OCI-LY3 (cell line): ENCODE data around the gene OPCML.

Experiments
- H2AFZ ChIP-seq: fragments of 200-600, 300-600 bp; shearing (Covaris generic); 2 replicates; pipeline ENCODE4 v1.6.0; 2014; ENCODE audit warnings: antibody characterized with exemption, low read depth, low read length
- H3K27ac ChIP-seq: fragments of 200-600, 300-600 bp; sonication (generic); 2 replicates; pipeline ENCODE4 v1.5.1; 2014; ENCODE audit warnings: mild to moderate bottlenecking, low read length, moderate library complexity, mixed read lengths
- H3K27me3 ChIP-seq: fragments of 200-600, 300-600 bp; sonication (generic); 2 replicates; pipeline ENCODE4 v1.6.1; 2014; ENCODE audit warnings: low read depth, low read length, mixed read lengths
- H3K36me3 ChIP-seq: fragments of 200-600, 300-600 bp; sonication (generic); replicated peaks from 2 replicates; pipeline ENCODE3; 2014; ENCODE audit warnings: low read depth, low read length, mixed read lengths
- H3K4me1 ChIP-seq: fragments of 300-600, 200-600 bp; sonication (generic); 2 replicates; pipeline ENCODE4 v1.6.1; 2014; ENCODE audit warnings: low read length, mixed read lengths
- H3K4me2 ChIP-seq: fragments of 200-600, 300-600 bp; sonication (generic); 2 replicates; pipeline ENCODE4 v1.6.1; 2014; ENCODE audit warnings: low read length, mixed read lengths
- H3K4me3 ChIP-seq: fragments of 300-600, 200-600 bp; sonication (generic); 2 replicates; pipeline ENCODE4 v1.5.1; 2014; ENCODE audit warnings: antibody characterized with exemption, mild to moderate bottlenecking, low read length, moderate library complexity
- H3K79me2 ChIP-seq: fragments of 300-600, 200-600 bp; shearing (Covaris generic); 2 replicates; pipeline ENCODE4 v1.6.1; 2014; ENCODE audit warnings: mild to moderate bottlenecking, low read length, mixed read lengths
- H3K9ac ChIP-seq: fragments of 300-600, 200-600 bp; shearing (Covaris generic); 2 replicates; pipeline ENCODE4 v1.6.0; 2014; ENCODE audit warnings: mild to moderate bottlenecking, low read length, moderate library complexity
- H3K9me3 ChIP-seq: fragments of 200-600, 300-600 bp; shearing (Covaris generic); 2 replicates; pipeline ENCODE4 v1.6.1; 2014; ENCODE audit warnings: low read length, mixed read lengths; ENCODE audit not compliant: insufficient read depth
- H4K20me1 ChIP-seq: fragments of 200-600, 300-600 bp; sonication (generic); 2 replicates; pipeline ENCODE4 v1.6.1; 2016; ENCODE audit warnings: low read length, mixed read lengths; ENCODE audit not compliant: insufficient read depth
- CTCF ChIP-seq: fragments of 200-600, 300-600 bp; sonication (generic); IDR thresholded peaks from 2 replicates; pipeline ENCODE4 v1.5.1; 2014; ENCODE audit warnings: antibody characterized with exemption, low read length, low read depth
- EZH2phosphoT487 ChIP-seq: fragments of 200-600 bp; shearing (Covaris generic); IDR thresholded peaks from 2 replicates; pipeline ENCODE4 v1.6.1; 2018; ENCODE audit warnings: antibody characterized with exemption, mixed run types, low read depth

The OPCML gene

DNA sequence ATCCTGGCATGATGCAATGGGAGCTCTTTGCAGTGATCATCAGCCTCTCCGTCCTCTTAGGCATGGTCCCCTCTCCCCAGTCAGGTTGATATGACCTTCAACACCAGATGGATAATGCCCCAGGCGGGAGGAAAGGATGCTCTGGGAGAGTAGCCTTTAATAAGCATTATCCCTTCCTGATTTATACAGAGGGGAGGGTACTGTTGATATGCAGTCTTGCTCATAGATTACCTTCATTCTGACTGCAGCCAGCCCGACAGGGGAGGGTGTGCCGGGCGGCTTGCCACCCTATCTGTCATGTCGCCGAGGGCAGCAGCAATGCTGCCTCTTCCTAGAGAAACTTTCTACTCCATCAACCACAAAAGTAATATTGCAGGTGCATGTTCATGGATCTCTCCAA is 497.4 kb downstream of the OPCML start:
- Histone ChIP-seq H3K27me3 (no peaks in the 10 kb centered on the region), H3K4me3 (no peak overlapping the region), H3K4me2 (no peak overlapping the region), H3K79me2 (no peaks in the 10 kb centered on the region), H3K36me3 (no peaks in the 10 kb centered on the region), H3K9ac (no peak overlapping the region), H4K20me1 (no peaks in the 10 kb centered on the region), H3K4me1 (no peaks in the 10 kb centered on the region), H3K27ac (no peak overlapping the region), H3K9me3 (no peaks in the 10 kb centered on the region), H2AFZ (no peak overlapping the region)
- TF ChIP-seq CTCF (no peak), EZH2phosphoT487 (no peak)

- H3K4me3 ChIP-seq, result no peak overlapping the region
- no peak overlapping the region for H3K9ac ChIP-seq
Observed at GRCh38 chr11:133029107-133029506, 503.2 kb downstream of the OPCML start.

DNA sequence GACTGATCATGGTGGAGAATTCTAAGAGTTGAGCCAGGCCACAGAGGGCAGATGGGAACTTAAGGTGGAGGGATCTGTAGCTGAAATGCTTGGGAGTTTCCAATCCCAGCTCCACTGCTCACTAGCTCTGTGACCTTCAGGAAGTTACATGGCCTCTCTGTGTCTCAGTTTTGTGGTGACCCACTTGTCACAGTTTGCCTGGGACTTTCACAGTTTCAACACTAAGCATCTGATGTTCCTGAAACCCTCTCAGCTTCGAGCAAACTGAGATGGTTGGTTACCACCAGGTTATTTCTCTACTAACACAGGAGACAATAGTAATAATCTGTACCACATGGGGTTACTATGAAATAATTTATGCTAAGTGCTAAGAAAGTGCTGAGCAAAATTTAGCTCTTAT is 505.3 kb downstream of the OPCML start:
- Histone ChIP-seq H3K4me2 (no peak overlapping the region), H3K27me3 (no peaks in the 10 kb centered on the region), H4K20me1 (no peaks in the 10 kb centered on the region), H3K9ac (no peak overlapping the region), H2AFZ (no peak overlapping the region), H3K36me3 (no peaks in the 10 kb centered on the region), H3K9me3 (no peaks in the 10 kb centered on the region), H3K4me3 (no peak overlapping the region), H3K79me2 (no peaks in the 10 kb centered on the region), H3K4me1 (no peaks in the 10 kb centered on the region), H3K27ac (no peak overlapping the region)
- no peak for TF ChIP-seq EZH2phosphoT487
- no peak for TF ChIP-seq CTCF

More at GRCh38 chr11:133029107-133029506, 503.2 kb downstream of the OPCML start:
- Histone ChIP-seq H2AFZ (no peak overlapping the region), H3K36me3 (no peaks in the 10 kb centered on the region), H3K27ac (no peak overlapping the region), H3K4me2 (no peak overlapping the region), H4K20me1 (no peaks in the 10 kb centered on the region), H3K9me3 (no peaks in the 10 kb centered on the region), H3K79me2 (no peaks in the 10 kb centered on the region), H3K4me1 (no peaks in the 10 kb centered on the region), H3K27me3 (no peaks in the 10 kb centered on the region)
- TF ChIP-seq EZH2phosphoT487, result no peak
- TF ChIP-seq CTCF, result no peak

DNA sequence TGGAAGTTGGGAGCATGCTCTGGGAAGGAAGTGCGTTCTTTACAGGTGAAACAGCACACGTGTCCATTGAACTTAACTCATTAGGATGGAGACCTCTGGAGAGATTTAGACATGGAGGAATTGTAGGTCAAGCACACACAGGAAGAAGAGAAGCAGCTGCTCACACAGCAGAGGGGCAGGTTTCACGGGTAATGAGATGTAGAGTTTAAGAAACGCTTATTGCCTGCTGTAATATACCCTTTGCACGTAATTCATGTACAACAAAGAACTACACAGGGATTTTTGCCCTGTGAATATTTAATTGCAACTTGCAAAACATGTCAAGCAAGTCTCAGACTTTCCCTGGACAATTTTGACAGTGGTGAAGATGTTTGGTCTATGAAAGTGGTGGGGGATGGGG is 508.0 kb downstream of the OPCML start:
- TF ChIP-seq CTCF, result no peak
- no peak for TF ChIP-seq EZH2phosphoT487
- no peaks in the 10 kb centered on the region for H3K27me3 ChIP-seq
- H4K20me1 ChIP-seq, result no peaks in the 10 kb centered on the region
- no peaks in the 10 kb centered on the region for H3K9me3 ChIP-seq
- H3K27ac ChIP-seq, result no peak overlapping the region
- H3K4me3 ChIP-seq, result no peak overlapping the region
- no peaks in the 10 kb centered on the region for H3K36me3 ChIP-seq
- no peak overlapping the region for H3K4me2 ChIP-seq
- H3K9ac ChIP-seq, result no peak overlapping the region
- no peak overlapping the region for H2AFZ ChIP-seq
- H3K79me2 ChIP-seq, result no peaks in the 10 kb centered on the region
- no peaks in the 10 kb centered on the region for H3K4me1 ChIP-seq
